ENCODE results near the gene PPP1R14B. TPM values are rescaled to one million over a fixed set of nuclear protein-coding genes. Genes with fewer than 3 reads are reported as not detected.

The PPP1R14B gene
- polyA plus RNA-seq, 1 experiment, result 119 TPM

DNA sequence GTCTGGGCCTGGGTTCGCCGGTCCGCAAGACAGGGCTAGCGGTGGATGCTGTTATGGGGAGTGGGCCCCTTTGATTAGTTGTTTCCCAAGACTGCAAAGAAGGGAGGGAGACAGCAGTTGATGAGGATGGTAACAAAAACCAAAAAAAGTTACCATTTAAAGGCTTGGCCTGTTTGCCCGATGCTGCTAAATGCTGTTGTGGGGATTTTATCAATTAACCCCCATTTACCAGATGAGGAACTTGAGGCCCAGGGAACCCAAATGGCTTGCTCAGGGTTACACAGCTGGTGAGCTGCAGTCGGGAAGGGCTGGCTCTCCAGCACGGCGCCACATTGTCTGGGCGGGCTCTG, 24.1 kb downstream of the PPP1R14B start:
- no peak for TF ChIP-seq CTCF (IDR thresholded peaks at IDR 0.05; ENCODE audit: low read depth, low read length)
- POLR2A ChIA-PET, result interaction anchor here (1.8 kb wide), 1 partner anchor 12 kb away, joined by 6 read pairs; no protein-coding TSS in a partner anchor
- CTCF ChIA-PET, result interaction anchor here (0.5 to 2.1 kb wide), 3 partner anchors 78 to 316 kb away, joined by 3 to 6 read pairs (median 5); partner anchors contain the start of gene CATSPERZ
- Histone ChIP-seq H3K9me3 (ENCODE audit: control insufficient read depth, insufficient read depth, low read length) (no peaks in the 10 kb centered on the region; the same call in 1 of the 2 replicates), H3K27ac (ENCODE audit: low read depth, low read length) (no peak overlapping the region), H3K4me3 (ENCODE audit: low read depth, low read length) (no peak overlapping the region), H3K27me3 (ENCODE audit: control insufficient read depth, insufficient read depth, low read length) (no peaks in the 10 kb centered on the region)
- no peak for DNase-seq (ENCODE audit: low read depth, low spot score)

DNA sequence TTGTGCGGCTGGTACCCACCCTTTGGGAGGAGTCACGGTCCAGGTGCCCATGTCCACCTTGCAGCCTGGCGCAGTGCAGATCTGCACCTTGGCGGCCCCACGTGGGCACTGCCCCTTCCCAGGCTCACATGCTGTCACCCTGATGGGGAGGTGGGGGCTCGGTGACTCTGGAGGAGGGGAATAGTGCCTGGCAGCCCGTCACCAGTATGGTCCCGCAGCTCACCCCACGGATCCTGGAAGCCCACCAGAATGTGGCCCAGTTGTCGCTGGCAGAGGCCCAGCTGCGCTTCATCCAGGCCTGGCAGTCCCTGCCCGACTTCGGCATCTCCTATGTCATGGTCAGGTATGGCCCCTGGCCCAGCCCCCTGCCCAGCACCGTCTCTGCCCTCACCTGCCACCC, 25.9 kb downstream of the PPP1R14B start:
- Histone ChIP-seq H3K27ac (ENCODE audit: low read depth, low read length) (no peak overlapping the region), H3K9me3 (ENCODE audit: control insufficient read depth, insufficient read depth, low read length) (no peaks in the 10 kb centered on the region), H3K4me3 (ENCODE audit: low read depth, low read length) (no peak overlapping the region), H3K27me3 (ENCODE audit: control insufficient read depth, insufficient read depth, low read length) (no peaks in the 10 kb centered on the region)
- TF ChIP-seq CTCF (IDR thresholded peaks at IDR 0.05; ENCODE audit: low read depth, low read length), result no peak
- POLR2A ChIA-PET, result interaction anchor here (1.4 kb wide), 1 partner anchor 10 kb away, joined by 3 read pairs; no protein-coding TSS in a partner anchor
- no peak for DNase-seq (ENCODE audit: low read depth, low spot score)
- CTCF ChIA-PET, result interaction anchor here (0.6 kb wide), 1 partner anchor 1539 kb away, joined by 7 read pairs; no protein-coding TSS in a partner anchor

GRCh38 chr11:64220271-64220670, 26.5 kb downstream of the PPP1R14B start:
- ChIA-PET POLR2A (interaction anchor here (0.7 to 1.4 kb wide), 2 partner anchors 10 to 12 kb away, joined by 3 to 4 read pairs; no protein-coding TSS in a partner anchor), CTCF (no interaction called here)
- no peak for DNase-seq (ENCODE audit: low read depth, low spot score)
- Histone ChIP-seq H3K9me3 (ENCODE audit: control insufficient read depth, insufficient read depth, low read length) (no peaks in the 10 kb centered on the region), H3K4me3 (ENCODE audit: low read depth, low read length) (no peak overlapping the region), H3K27ac (ENCODE audit: low read depth, low read length) (no peak overlapping the region), H3K27me3 (ENCODE audit: control insufficient read depth, insufficient read depth, low read length) (no peaks in the 10 kb centered on the region)
- no peak for TF ChIP-seq CTCF (IDR thresholded peaks at IDR 0.05; ENCODE audit: low read depth, low read length)

GRCh38 chr11:64219755-64220154, 27.0 kb downstream of the PPP1R14B start:
- POLR2A ChIA-PET, result interaction anchor here (0.7 to 1.4 kb wide), 2 partner anchors 9 to 11 kb away, joined by 3 to 4 read pairs; no protein-coding TSS in a partner anchor
- TF ChIP-seq CTCF (IDR thresholded peaks at IDR 0.05; ENCODE audit: low read depth, low read length), result no peak
- no peaks in the 10 kb centered on the region for H3K27me3 ChIP-seq (ENCODE audit: control insufficient read depth, insufficient read depth, low read length)
- H3K27ac ChIP-seq (ENCODE audit: low read depth, low read length), result no peak overlapping the region
- CTCF ChIA-PET, result no interaction called here
- no peak overlapping the region for H3K4me3 ChIP-seq (ENCODE audit: low read depth, low read length)
- DNase-seq (ENCODE audit: low read depth, low spot score), result no peak
- H3K9me3 ChIP-seq (ENCODE audit: control insufficient read depth, insufficient read depth, low read length), result no peaks in the 10 kb centered on the region

DNA sequence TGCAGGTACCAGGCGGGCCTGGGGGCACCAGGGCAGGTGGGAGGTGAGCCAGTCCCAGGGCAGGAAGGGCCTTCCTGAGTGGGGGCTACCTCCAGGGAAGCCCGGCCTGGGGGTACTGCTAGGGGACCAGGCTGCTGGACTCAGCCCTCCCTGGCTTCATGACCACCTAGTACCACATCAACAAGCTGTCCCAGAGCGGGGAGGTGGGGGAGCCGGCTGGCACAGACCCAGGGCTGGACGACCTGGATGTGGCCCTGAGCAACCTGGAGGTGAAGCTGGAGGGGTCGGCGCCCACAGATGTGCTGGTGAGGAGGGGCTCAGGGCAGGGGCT, 27.4 kb downstream of the PPP1R14B start:
- no peak overlapping the region for H3K4me3 ChIP-seq (ENCODE audit: low read depth, low read length)
- POLR2A ChIA-PET, result interaction anchor here (1.4 kb wide), 1 partner anchor 9 kb away, joined by 3 read pairs; no protein-coding TSS in a partner anchor
- no peak overlapping the region for H3K27ac ChIP-seq (ENCODE audit: low read depth, low read length)
- no peaks in the 10 kb centered on the region for H3K9me3 ChIP-seq (ENCODE audit: control insufficient read depth, insufficient read depth, low read length)
- no peaks in the 10 kb centered on the region for H3K27me3 ChIP-seq (ENCODE audit: control insufficient read depth, insufficient read depth, low read length)
- no peak for DNase-seq (ENCODE audit: low read depth, low spot score)
- CTCF ChIA-PET, result no interaction called here
- no peak for TF ChIP-seq CTCF (IDR thresholded peaks at IDR 0.05; ENCODE audit: low read depth, low read length)

Measured in AG04450 (cell line).